GM12891 (cell line): ENCODE results near the gene CELF2.

Experiments
- POLR2AphosphoS5 ChIP-seq: IDR thresholded peaks from 2 replicates; pipeline ENCODE4 v1.6.1; 2011; ENCODE audit warnings: low read depth, low read length, control low read depth
- SPI1 ChIP-seq: IDR thresholded peaks from 2 replicates; pipeline ENCODE4 v1.6.1; 2011; ENCODE audit warnings: low read depth, low read length, control low read depth
- TAF1 ChIP-seq: IDR thresholded peaks from 2 replicates; pipeline ENCODE4 v1.6.1; 2011; ENCODE audit warnings: low read depth, low read length, control low read depth

- no peak for TF ChIP-seq TAF1
- TF ChIP-seq SPI1: no peak
- TF ChIP-seq POLR2AphosphoS5: no peak
Measured at GRCh38 chr10:11042357-11042756, 24.7 kb downstream of the CELF2 start.
